Measurements from ENCODE around the gene ARHGAP15. TPM values are rescaled to one million over a fixed set of nuclear protein-coding genes. Genes with fewer than 3 reads are reported as not detected.

The ARHGAP15 gene
- total RNA-seq, 2 donors from 2014 or later: 0.41 to 4.3 TPM

DNA sequence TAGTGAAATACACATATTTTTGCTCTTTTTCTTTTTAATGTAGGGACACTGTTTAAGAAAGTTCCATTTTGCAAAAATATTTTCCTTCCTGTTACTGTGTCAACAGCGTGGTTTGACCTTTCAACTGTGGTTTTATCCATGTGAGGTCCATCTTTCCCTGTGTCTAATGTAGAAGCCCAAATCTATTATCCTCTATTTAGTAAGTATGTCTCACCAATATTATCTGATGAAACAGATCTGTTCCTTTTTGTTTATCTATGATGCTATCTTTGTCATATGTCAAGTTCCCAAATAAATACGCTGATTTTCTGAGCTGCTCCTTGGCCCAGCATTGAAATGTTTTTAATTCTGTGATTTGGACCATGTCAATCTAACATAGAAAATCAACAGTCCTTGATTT, 3.5 kb upstream of the ARHGAP15 start:
- Histone ChIP-seq H3K9me3 (no peaks in the 10 kb centered on the region), H3K27me3 (replicated peaks; ENCODE audit: insufficient read depth) (no peaks in the 10 kb centered on the region), H3K4me3 (no peak overlapping the region), H3K4me1 (replicated peaks) (no peaks in the 10 kb centered on the region), H3K27ac (no peak overlapping the region), H3K36me3 (no peaks in the 10 kb centered on the region)
- no peak for DNase-seq (ENCODE audit: low spot score)
- no peak for TF ChIP-seq CTCF (IDR thresholded peaks at IDR 0.05)
- no peak for TF ChIP-seq POLR2A (IDR thresholded peaks at IDR 0.05)
- TF ChIP-seq POLR2AphosphoS5 (IDR thresholded peaks at IDR 0.05): no peak
- intact Hi-C loops (cut with DNase I): no loop called here
- 58% methylated on average over 2 of the region's 2 CpGs for WGBS

GRCh38 chr2:143132355-143132754, 3.1 kb downstream of the ARHGAP15 start:
- Histone ChIP-seq H3K9me3 (no peaks in the 10 kb centered on the region), H3K4me1 (replicated peaks) (no peaks in the 10 kb centered on the region), H3K4me3 (no peak overlapping the region), H3K36me3 (no peaks in the 10 kb centered on the region), H3K27ac (no peak overlapping the region), H3K27me3 (replicated peaks; ENCODE audit: insufficient read depth) (no peaks in the 10 kb centered on the region)
- 65% methylated on average over 2 of the region's 2 CpGs for WGBS
- intact Hi-C loops (cut with DNase I): no loop called here
- no peak for DNase-seq (ENCODE audit: low spot score)
- TF ChIP-seq POLR2A (IDR thresholded peaks at IDR 0.05): no peak
- TF ChIP-seq POLR2AphosphoS5 (IDR thresholded peaks at IDR 0.05): no peak
- no peak for TF ChIP-seq CTCF (IDR thresholded peaks at IDR 0.05)

GRCh38 chr2:143133783-143134182, 4.6 kb downstream of the ARHGAP15 start:
- intact Hi-C loops (cut with DNase I): no loop called here
- 75% methylated on average over 2 of the region's 2 CpGs for WGBS
- TF ChIP-seq POLR2A (IDR thresholded peaks at IDR 0.05) (no peak), POLR2AphosphoS5 (IDR thresholded peaks at IDR 0.05) (no peak), CTCF (IDR thresholded peaks at IDR 0.05) (no peak)

DNA sequence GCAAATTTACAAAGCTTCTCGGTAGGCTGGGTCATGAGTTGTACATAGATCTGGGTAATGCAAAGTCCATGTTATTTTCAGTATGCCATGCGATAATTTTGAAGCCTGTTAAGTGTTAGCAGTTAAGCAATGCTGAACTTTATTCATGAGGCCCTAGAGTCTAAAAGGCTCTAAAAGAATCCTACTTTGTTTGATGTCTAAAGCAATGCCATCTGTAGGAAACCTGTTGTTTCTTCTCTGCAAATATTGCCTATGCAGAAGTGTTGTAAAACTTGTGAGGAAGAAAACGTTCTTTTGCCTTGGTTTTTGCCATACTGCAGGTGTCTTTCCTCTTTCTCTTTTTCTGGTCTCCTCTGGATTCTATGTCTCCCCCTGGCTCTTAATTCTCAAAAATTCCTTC, 9.1 kb downstream of the ARHGAP15 start:
- 73% methylated on average over 3 of the region's 3 CpGs for WGBS
- Histone ChIP-seq H3K4me1 (replicated peaks) (no peaks in the 10 kb centered on the region), H3K27me3 (replicated peaks; ENCODE audit: insufficient read depth) (no peaks in the 10 kb centered on the region), H3K9me3 (no peaks in the 10 kb centered on the region), H3K27ac (no peak overlapping the region), H3K36me3 (no peaks in the 10 kb centered on the region), H3K4me3 (no peak overlapping the region)
- no peak for DNase-seq (ENCODE audit: low spot score)
- TF ChIP-seq POLR2AphosphoS5 (IDR thresholded peaks at IDR 0.05): no peak
- TF ChIP-seq CTCF (IDR thresholded peaks at IDR 0.05): no peak
- TF ChIP-seq POLR2A (IDR thresholded peaks at IDR 0.05): no peak
- intact Hi-C loops (cut with DNase I): no loop called here

More at GRCh38 chr2:143133783-143134182, 4.6 kb downstream of the ARHGAP15 start:
- no peaks in the 10 kb centered on the region for H3K36me3 ChIP-seq
- H3K27ac ChIP-seq: no peak overlapping the region
- no peaks in the 10 kb centered on the region for H3K27me3 ChIP-seq (replicated peaks; ENCODE audit: insufficient read depth)
- no peaks in the 10 kb centered on the region for H3K4me1 ChIP-seq (replicated peaks)
- no peak overlapping the region for H3K4me3 ChIP-seq
- H3K9me3 ChIP-seq: no peaks in the 10 kb centered on the region
- DNase-seq (ENCODE audit: low spot score): no peak

DNA sequence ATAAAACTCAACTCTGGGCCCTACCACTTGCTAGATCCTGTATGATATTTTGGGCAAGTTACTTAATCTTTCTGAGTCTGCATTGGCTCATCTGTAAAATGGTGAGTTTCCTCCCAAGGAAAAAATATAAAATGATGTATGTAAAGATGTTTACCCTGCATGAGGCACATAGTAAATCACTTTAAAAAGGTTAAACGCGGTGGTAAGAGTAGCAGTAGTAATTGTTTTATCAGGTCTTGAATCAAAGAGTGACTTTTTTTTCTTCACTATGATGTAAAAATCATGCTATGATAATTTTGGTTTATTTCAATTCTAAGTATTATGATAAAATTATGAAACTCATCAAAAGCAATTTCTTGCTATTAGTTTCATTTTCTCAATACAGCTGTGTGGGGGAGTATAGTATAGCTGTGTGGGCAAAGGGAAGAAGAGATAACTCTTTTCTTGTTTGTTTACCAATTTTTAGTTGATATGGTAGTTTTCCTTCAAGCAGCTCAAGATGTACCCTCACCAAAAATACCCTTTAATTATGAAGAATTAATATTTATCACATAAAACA, 10.7 kb downstream of the ARHGAP15 start:
- H3K27ac ChIP-seq: no peak overlapping the region
- intact Hi-C loops (cut with DNase I): no loop called here
- H3K4me1 ChIP-seq (replicated peaks): no peaks in the 10 kb centered on the region
- no peak overlapping the region for H3K4me3 ChIP-seq
- 77% methylated on average over 2 of the region's 2 CpGs for WGBS
- no peak for DNase-seq (ENCODE audit: low spot score)
- H3K27me3 ChIP-seq (replicated peaks; ENCODE audit: insufficient read depth): no peaks in the 10 kb centered on the region
- TF ChIP-seq CTCF (IDR thresholded peaks at IDR 0.05): no peak
- no peak for TF ChIP-seq POLR2AphosphoS5 (IDR thresholded peaks at IDR 0.05)
- no peak for TF ChIP-seq POLR2A (IDR thresholded peaks at IDR 0.05)
- no peaks in the 10 kb centered on the region for H3K36me3 ChIP-seq
- no peaks in the 10 kb centered on the region for H3K9me3 ChIP-seq
